Brain microvascular endothelial cell (primary cell): ENCODE data around the gene GALR2.
A peak's percentile ranks its signal among the peaks of the same experiment; 100 is the strongest.

Source experiments
- DNase-seq: peaks from one replicate; pipeline ENCODE4 v3.0.0-alpha.2; 2020
- H3K27ac ChIP-seq: fragments of 250-450 bp; sonication (Bioruptor Pico); 2 replicates; pipeline ENCODE4 v1.5.1; 2020; ENCODE audit warnings: mild to moderate bottlenecking, moderate library complexity
- H3K27me3 ChIP-seq: fragments of 250-450 bp; sonication (Bioruptor Pico); replicated peaks from 2 replicates; pipeline ENCODE4 v1.5.1; 2020; ENCODE audit warnings: mild to moderate bottlenecking
- H3K36me3 ChIP-seq: fragments of 250-450 bp; sonication (Bioruptor Pico); replicated peaks from 2 replicates; pipeline ENCODE4 v1.5.1; 2020; ENCODE audit warnings: mild to moderate bottlenecking
- H3K4me3 ChIP-seq: 2 replicates; pipeline ENCODE4 v1.5.1; 2011; ENCODE audit warnings: low read depth, mild to moderate bottlenecking, control low read depth, low read length, moderate library complexity
- in situ Hi-C: cut with HindIII; loops from 2 replicates; pipeline ENCODE4 v1.10.0; 2017; ENCODE audit warnings: low sequenced_read_pairs, low pct_ligation_motif_present
- TF ChIP-seq, protein P1 (sequence below): IDR thresholded peaks from 2 replicates; pipeline ENCODE4 v1.5.1; 2011; ENCODE audit warnings: low read depth, mild to moderate bottlenecking, moderate library complexity, low read length, control low read depth, inconsistent platforms; ENCODE audit errors: missing control alignments

GALR2 gene

DNA sequence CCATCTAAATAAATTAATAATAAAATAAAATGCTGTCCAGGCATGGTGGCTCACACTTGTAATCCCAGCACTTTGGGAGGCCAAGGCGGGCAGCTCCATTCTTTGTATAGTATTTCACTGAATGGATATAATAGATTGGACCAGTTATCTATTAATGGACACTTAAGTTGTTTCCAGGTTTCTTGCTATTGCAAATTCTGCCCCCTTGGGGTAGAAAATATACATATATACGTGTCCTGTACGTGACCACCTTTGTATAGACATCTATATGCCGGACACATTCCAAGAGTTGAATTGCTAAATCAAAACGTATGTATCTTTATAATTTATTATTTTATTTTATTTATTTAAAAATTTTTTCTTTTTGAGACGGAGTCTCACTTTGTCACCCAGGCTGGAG, 32.9 kb downstream of the GALR2 start:
- H3K4me3 ChIP-seq: no peak overlapping the region
- in situ Hi-C loops: no loop called here

DNA sequence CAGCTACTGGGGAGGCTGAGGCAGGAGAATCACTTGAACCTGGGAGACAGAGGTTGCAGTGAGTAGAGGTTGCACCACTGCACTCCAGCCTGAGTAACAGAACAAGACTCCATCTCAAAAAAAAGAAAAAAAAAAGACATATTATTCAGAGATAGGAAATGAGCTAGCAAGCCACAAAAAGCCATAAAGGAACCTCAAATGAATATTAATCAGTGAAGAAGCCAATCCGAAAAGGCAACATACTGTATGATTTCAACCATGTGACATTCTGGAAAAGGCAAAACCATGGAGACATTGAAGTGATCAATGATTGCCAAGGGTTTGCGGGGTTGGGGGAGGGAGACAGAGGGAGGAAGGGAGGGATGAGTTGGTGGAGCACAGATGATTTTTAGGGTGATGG, 37.4 kb downstream of the GALR2 start:
- Histone ChIP-seq H3K27ac (no peak overlapping the region), H3K4me3 (no peak overlapping the region), H3K36me3 (no peaks in the 10 kb centered on the region), H3K27me3 (no peaks in the 10 kb centered on the region)
- TF ChIP-seq, protein P1, sequence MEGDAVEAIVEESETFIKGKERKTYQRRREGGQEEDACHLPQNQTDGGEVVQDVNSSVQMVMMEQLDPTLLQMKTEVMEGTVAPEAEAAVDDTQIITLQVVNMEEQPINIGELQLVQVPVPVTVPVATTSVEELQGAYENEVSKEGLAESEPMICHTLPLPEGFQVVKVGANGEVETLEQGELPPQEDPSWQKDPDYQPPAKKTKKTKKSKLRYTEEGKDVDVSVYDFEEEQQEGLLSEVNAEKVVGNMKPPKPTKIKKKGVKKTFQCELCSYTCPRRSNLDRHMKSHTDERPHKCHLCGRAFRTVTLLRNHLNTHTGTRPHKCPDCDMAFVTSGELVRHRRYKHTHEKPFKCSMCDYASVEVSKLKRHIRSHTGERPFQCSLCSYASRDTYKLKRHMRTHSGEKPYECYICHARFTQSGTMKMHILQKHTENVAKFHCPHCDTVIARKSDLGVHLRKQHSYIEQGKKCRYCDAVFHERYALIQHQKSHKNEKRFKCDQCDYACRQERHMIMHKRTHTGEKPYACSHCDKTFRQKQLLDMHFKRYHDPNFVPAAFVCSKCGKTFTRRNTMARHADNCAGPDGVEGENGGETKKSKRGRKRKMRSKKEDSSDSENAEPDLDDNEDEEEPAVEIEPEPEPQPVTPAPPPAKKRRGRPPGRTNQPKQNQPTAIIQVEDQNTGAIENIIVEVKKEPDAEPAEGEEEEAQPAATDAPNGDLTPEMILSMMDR: no peak
- in situ Hi-C loops: no loop called here
- DNase-seq: no peak

More for the DNA sequence above, 32.9 kb downstream of the GALR2 start:
- no peak for DNase-seq
- no peak overlapping the region for H3K27ac ChIP-seq
- TF ChIP-seq, protein P1: peak; percentile 17
- no peaks in the 10 kb centered on the region for H3K27me3 ChIP-seq
- no peaks in the 10 kb centered on the region for H3K36me3 ChIP-seq

DNA sequence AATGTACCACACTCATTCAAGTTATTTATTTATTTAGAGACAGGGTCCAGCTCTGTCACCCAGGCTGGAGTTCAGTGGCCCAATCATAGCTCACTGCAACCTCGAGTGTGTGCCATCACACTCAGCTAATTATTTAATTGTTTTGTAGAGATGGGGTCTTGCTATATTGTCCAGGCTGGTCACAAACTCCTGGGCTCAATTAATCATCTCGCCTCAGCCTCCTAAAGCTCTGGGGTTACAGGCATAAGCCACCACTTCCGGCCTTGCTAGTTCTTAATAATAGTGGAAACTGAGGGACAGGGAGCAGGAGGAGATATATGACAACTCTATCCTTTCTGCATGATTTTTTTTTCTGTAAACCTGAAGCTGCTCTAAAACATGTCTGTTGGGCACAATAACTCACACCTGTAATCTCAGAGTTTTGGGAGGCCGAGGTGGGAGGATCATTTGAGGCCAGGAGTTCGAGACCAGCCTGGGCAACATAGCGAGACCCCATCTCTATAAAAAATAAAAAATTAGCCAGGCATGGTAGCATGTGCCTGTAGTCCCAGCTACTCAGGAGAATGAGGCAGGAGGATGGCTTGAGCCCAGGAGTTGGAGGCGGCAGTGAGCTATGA, 40.7 kb downstream of the GALR2 start:
- no peak overlapping the region for H3K27ac ChIP-seq
- no peak for DNase-seq
- no peaks in the 10 kb centered on the region for H3K36me3 ChIP-seq
- TF ChIP-seq, protein P1: no peak
- H3K27me3 ChIP-seq: no peaks in the 10 kb centered on the region
- in situ Hi-C loops: no loop called here
- H3K4me3 ChIP-seq: no peak overlapping the region

DNA sequence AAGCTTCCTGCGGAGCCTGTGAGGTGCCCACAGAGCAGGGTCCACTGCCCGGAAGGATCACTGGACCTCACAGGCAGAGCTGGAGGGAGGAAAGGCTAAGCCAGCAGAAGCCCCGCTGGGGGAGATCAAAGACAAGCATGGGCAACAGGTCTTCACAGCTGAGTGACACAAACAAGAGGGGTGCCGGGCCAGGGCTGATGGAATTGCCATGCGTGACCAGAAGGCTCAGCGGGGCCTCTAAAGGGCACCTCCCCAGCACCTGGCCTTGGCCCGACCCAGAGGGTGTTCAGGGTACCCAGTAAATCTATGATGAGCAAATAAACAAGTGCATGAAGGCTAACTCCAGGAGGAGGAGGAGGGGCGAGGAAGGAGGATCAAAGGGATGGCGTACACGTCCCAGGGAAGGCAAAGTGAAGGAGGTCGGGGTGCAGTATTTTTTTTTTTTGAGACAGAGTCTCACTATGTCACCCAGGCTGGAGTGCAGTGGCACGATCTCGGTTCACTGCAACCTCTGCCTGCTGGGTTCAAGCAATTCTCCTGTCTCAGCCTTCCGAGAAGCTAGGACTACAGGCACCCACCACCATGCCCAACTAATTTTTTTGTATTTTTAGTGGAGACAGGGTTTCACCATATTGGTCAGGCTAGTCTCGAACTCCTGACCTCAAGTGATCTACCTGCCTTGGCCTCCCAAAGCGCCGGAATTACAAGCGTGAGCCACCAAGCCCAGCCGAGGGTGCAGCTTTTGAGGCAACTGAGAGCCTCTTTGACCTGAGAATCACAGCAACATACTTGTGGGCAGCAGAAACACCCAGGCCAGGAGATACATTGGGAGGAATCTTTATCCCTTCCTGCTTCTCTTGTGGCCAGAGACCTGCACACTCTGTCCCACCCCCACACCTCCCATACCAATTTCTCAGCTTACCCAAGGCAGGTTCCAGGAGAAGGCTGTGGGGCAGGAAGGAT, 45.1 kb downstream of the GALR2 start:
- no peaks in the 10 kb centered on the region for H3K36me3 ChIP-seq
- H3K27me3 ChIP-seq: no peaks in the 10 kb centered on the region
- DNase-seq: no peak
- TF ChIP-seq, protein P1: no peak
- H3K4me3 ChIP-seq: no peak overlapping the region
- H3K27ac ChIP-seq: no peak overlapping the region
- in situ Hi-C loops: no loop called here

DNA sequence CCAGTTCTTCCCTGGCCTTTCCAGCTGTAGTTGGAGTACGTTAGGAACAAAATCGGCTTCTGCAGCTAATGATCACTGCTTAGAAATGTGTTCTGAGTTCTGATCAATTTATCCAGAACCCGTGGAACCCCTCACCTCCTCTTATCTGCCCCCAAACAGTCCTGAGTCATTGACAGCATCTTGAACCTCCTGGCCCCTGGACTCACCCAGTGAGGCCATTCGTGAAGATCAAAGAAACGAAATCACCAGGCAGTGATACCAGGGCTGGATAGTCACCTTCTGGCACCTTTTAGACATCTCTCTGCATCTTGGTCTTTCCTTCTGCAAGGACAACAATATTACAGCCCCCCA, 46.1 kb downstream of the GALR2 start:
- TF ChIP-seq, protein P1: no peak
- in situ Hi-C loops: no loop called here
- H3K27ac ChIP-seq: no peak overlapping the region
- H3K36me3 ChIP-seq: no peaks in the 10 kb centered on the region
- H3K4me3 ChIP-seq: no peak overlapping the region
- H3K27me3 ChIP-seq: no peaks in the 10 kb centered on the region
- no peak for DNase-seq
